ENCODE data around the gene AGXT.

Gene AGXT

GRCh38 chr2:240888130-240888889 lies 19.7 kb downstream of the AGXT start:
- Histone ChIP-seq H3K36me3 (replicated peaks) (no peaks in the 10 kb centered on the region), H3K27me3 (replicated peaks) (no peaks in the 10 kb centered on the region), H3K27ac (no peak overlapping the region), H3K4me3 (ENCODE audit: low read depth, low read length) (no peak overlapping the region)
- TF ChIP-seq CTCF (IDR thresholded peaks at IDR 0.05; ENCODE audit: low read depth, low read length, missing control alignments) = no peak
- in situ Hi-C loops (cut with HindIII; ENCODE audit: low pct_ligation_motif_present, low sequenced_read_pairs) = no loop called here
- no peak for DNase-seq

- in situ Hi-C loops (cut with HindIII; ENCODE audit: low pct_ligation_motif_present, low sequenced_read_pairs) = no loop called here
- Histone ChIP-seq H3K27ac (no peak overlapping the region), H3K27me3 (replicated peaks) (no peaks in the 10 kb centered on the region), H3K36me3 (replicated peaks) (no peaks in the 10 kb centered on the region), H3K4me3 (ENCODE audit: low read depth, low read length) (no peak overlapping the region)
- no peak for TF ChIP-seq CTCF (IDR thresholded peaks at IDR 0.05; ENCODE audit: low read depth, low read length, missing control alignments)
- DNase-seq = no peak
Observed at GRCh38 chr2:240888890-240889573, 20.4 kb downstream of the AGXT start.

DNA sequence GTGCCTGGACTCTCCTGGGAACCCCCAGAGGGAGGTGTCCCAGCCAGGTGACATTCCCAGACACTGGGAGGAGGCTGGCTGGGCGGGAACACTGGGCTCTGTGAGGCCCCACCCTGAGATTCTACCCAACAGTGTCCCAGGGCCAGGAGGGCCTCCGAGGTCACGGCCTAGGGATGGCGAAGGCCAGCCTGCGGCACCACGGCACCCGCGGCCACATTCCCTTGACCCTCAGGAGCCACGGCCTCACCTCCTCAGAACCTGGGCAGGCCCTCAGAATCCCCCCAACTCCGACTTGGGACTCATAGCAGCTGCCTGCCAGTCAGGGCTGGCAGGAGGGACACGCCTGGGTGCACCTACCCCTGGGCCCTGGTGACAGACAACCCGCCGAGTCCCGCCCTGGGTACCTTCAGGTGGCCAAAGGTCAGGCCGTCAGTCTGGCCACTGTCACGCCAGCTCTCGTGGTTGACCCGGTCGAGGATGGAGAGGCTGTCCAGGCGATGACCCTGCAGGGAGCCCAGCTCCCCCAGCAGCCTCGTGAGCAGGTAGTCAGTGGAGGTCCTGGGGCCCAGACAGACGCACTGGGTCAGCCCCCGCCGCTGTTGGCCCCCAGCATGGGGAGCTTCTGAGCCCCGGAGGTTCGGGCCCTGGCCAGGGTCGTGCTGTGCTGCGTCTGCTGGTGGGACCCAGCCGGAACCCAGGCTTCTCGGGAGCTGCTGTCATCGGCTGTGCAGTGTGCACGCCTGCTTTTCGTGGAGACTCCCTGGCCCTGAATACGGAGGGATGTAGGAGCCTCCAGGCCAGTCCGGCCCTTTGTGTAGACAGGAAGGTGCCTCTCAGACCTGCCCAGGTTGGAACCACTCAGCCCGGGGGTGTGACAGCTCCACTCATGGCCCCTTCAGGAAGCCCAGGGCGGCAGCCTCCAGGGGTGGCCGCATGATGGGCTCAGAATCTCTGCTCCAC lies 21.3 kb downstream of the AGXT start:
- no peaks in the 10 kb centered on the region for H3K27me3 ChIP-seq (replicated peaks)
- in situ Hi-C loops (cut with HindIII; ENCODE audit: low pct_ligation_motif_present, low sequenced_read_pairs) = no loop called here
- no peak overlapping the region for H3K4me3 ChIP-seq (ENCODE audit: low read depth, low read length)
- H3K36me3 ChIP-seq (replicated peaks) = no peaks in the 10 kb centered on the region
- TF ChIP-seq CTCF (IDR thresholded peaks at IDR 0.05; ENCODE audit: low read depth, low read length, missing control alignments) = no peak
- DNase-seq = no peak
- H3K27ac ChIP-seq = no peak overlapping the region

GRCh38 chr2:240890691-240891090 lies 22.1 kb downstream of the AGXT start:
- no peak for DNase-seq
- TF ChIP-seq CTCF (IDR thresholded peaks at IDR 0.05; ENCODE audit: low read depth, low read length, missing control alignments) = no peak
- Histone ChIP-seq H3K36me3 (replicated peaks) (no peaks in the 10 kb centered on the region), H3K4me3 (ENCODE audit: low read depth, low read length) (no peak overlapping the region), H3K27me3 (replicated peaks) (no peaks in the 10 kb centered on the region), H3K27ac (no peak overlapping the region)
- in situ Hi-C loops (cut with HindIII; ENCODE audit: low pct_ligation_motif_present, low sequenced_read_pairs) = no loop called here

GRCh38 chr2:240891492-240892340 lies 23.1 kb downstream of the AGXT start:
- Histone ChIP-seq H3K27ac (no peak overlapping the region), H3K27me3 (replicated peaks) (no peaks in the 10 kb centered on the region), H3K36me3 (replicated peaks) (no peaks in the 10 kb centered on the region), H3K4me3 (ENCODE audit: low read depth, low read length) (no peak overlapping the region)
- no peak for DNase-seq
- in situ Hi-C loops (cut with HindIII; ENCODE audit: low pct_ligation_motif_present, low sequenced_read_pairs) = no loop called here
- no peak for TF ChIP-seq CTCF (IDR thresholded peaks at IDR 0.05; ENCODE audit: low read depth, low read length, missing control alignments)
